Keratinocyte (primary cell): ENCODE results near the gene TAF4B.

ENCODE experiments used
- CTCF ChIP-seq, 3 experiments: IDR thresholded peaks in 1 of 3; conservative IDR thresholded peaks in 1 of 3; optimal IDR thresholded peaks in 1 of 3; 2 replicates in 2 of 3; 3 replicates in 1 of 3; pipeline versions ENCODE3 to v1.5.1; 2011; ENCODE audit warnings: low read length in 3 of 3, mild to moderate bottlenecking in 3 of 3, moderate library complexity in 2 of 3, control low read depth in 1 of 3, inconsistent platforms in 1 of 3; ENCODE audit not compliant: insufficient read depth in 2 of 3; ENCODE audit errors: extremely low read depth in 1 of 3
- EZH2 ChIP-seq: IDR thresholded peaks from one replicate; pipeline ENCODE4 v1.6.1; 2012; ENCODE audit warnings: inconsistent platforms, mild to moderate bottlenecking, low read length, moderate library complexity

GRCh38 chr18:26267357-26267930, 41.2 kb downstream of the TAF4B start:
- TF ChIP-seq CTCF (optimal IDR thresholded peaks at IDR 0.05 in 1 of 3, IDR thresholded peaks at IDR 0.05 in 1 of 3, conservative IDR thresholded peaks at IDR 0.05 in 1 of 3; ENCODE audit: extremely low read depth in 1 of 3, insufficient read depth in 2 of 3, low read length in 3 of 3) (no peak), EZH2 (no peak)
